NCI-H2227 (cell line): ENCODE measurements around the gene PLEKHF1.
"Not testable (repeated sequence)": the region's sequence is repeated elsewhere in the genome, so short reads cannot be mapped to it uniquely, and the experiment has no call there.

Source experiments
- DNase-seq: peaks from one replicate; lab custom pipeline; 2025; ENCODE audit not compliant: unreplicated experiment; lab: John Stamatoyannopoulos, UW

PLEKHF1 gene, protein sequence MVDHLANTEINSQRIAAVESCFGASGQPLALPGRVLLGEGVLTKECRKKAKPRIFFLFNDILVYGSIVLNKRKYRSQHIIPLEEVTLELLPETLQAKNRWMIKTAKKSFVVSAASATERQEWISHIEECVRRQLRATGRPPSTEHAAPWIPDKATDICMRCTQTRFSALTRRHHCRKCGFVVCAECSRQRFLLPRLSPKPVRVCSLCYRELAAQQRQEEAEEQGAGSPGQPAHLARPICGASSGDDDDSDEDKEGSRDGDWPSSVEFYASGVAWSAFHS

DNA sequence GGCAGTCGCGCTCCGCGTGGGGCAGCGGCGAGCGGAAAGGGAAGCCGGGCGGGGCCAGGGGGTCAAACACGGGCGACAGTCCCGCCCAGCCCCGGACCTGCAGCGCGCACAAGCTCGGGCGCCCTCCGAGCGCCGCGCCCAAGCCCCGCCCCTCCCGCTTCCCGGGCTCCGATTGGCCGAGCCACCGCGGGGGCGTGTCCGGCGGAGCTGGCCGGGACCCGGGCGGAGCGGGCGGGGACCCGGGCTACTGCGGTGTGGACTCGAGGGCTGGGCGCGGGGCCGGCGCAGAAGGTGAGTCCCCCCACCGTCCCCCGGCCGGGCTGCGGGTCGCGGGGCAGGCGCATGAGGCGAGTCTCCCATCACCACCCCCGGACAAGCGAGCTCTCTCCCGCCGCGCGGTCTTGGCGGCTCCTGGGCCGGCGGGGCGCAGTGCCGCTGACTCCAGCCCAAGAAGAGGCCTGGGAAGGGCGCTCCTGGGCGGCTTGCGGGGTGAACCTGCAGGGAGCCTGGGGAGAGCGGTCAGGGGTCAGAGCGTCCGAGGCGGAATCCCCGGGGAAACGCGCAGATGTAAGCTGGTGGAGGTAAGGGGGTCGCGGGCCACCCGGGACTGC is at the start of gene PLEKHF1:
TSS of gene PLEKHF1 (plus strand) at position 247 of the 611 bp plus-strand sequence. CDS start 8,379 bp downstream, outside the sequence.
- DNase-seq, result peak; percentile 99

DNA sequence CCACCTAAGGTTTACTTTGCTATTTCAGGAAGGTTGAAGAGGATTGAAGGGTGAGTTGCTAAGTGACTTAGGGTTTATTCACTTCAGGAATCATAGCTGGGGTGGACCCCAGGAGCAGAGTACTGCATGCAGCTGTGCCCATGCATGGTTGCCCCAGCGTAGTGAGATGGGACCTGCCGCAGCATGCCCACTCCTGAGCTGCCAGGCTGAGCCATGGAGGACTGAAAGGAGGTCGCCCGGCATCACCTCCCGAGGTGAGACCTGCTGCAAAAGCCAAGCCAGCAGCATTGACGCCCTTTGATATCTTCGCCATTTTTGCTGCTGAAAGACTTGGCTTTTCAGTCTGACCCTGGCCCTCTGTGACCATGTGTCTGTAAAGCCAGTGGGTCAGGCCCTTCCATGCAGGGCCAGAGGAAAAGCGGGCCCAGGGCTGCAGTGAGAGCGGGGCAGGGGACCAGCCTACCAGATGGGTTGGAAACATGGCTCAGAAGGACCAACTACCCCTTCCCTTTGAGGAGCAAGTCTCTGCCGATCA is 49.3 kb upstream of the PLEKHF1 start:
- no peak for DNase-seq

DNA sequence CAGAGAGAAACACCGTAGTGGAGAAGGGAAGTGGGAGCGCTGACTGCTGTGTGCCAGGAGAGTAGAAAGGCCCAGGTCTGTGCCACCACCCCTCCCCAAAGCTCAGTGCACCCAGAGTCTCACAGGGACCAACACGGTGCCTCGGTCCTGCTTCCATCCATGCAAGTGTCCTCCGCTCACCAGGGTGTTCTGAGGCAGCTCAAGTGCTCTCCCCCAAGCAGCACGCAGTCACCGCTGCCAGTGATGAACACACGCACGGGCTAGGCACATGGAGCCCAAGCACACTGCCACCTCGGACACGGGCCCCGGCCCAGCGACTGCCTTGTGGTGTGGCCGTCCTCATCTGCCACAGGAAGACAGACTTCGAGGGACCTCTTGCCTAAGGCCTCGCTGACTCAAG is 48.7 kb upstream of the PLEKHF1 start:
- no peak for DNase-seq

DNA sequence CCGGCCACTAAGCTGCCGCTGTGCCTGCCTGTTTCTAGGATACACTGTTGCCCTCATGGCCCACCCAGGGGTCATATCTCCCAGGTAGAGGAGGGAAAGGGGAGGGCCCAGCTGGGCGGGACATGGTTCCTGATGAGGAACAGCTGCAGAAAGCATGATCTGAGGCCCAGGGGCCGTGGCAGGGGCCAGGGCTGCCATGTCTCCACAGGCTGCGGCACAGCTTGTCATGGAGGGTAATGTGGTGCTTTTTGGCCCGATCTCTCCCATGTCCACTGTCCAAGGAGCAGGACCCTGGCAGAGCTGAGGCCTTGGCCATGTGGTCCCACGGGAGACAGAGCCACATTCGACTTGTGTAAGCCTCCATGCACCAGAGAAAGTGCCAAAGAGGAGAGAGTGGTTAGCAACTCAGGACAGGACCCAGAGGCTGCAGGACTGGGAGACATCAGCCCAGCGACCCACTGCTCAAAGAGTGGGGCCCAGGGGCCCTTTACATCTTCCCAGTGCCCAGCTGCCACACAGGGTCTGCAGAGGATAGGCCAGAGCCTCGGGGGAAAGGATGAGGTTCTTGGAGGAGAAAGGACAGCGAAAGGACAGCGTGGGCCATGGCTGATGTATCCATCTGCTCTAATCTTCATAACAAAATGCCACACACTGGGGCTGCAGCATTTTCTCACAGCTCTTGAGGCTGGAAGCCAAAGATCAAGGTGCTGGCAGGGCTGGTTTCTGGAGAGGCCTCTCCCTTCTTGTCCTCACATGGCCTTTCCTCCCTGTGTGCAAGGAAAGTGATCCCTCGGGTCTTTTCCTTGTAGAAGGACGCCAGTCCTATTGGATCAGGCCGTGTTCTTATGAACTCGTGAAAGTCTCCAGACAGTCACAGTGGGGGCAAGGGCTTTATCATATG is 47.6 kb upstream of the PLEKHF1 start:
- no peak for DNase-seq

DNA sequence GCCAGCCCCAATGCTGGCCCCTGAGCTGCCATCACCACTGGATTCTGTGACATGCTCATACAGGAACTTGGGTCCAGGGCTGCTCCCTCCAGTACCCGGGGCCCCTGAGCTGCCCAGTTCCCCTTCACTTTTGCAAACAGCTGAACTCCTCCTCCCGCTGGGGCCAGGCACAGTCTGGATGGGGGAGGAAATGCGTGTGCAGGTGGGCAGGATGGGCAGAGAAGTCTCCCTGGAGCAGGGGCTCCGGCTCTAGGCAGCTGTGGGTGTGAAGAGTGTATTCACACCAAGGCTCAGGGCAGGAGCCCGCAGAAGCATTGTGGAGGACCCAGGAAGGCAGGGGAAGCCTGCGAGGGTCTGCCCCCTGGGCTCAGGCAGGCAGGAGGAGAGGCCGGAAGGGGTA is 46.8 kb upstream of the PLEKHF1 start:
- DNase-seq, result no peak

DNA sequence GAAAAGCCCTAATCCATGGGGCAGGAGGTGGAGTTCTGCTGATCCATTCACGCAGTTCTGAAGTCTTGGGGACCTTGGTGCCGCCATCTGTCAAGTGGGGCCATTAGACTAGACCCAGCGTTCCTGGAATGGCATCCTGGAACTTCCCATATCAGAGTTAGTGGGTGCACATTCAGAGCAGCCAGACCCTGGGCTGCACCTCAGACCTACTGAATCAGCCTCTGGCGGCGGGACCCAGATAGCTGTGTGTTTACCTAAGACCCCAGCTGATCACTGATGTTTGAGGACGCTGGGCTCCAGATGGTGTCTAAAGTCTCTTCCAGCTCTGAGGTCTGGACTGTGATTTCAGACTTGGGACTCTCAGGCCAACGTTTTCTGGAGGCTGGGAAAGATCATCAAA is 46.4 kb upstream of the PLEKHF1 start:
- DNase-seq, result no peak

DNA sequence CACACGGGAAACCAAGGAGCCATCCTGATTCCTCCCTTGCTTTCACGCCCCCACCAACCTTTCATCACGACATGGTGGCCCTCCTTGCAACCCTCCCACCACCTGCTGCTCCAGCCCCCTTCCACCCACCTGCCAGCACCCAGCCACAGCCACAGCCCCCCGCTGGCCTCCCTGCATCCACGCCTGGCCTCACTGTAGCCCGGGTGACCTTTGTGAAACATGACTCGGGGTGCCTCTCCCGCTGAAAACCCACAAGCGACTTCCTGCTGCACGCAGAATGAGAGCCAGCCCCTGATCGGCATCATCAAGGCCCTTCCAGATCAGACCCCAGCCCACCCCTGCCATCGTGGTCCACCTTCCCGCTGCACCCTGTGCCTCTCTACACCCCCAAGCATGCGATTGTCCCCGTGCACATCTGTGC is 44.3 kb upstream of the PLEKHF1 start:
- no peak for DNase-seq

DNA sequence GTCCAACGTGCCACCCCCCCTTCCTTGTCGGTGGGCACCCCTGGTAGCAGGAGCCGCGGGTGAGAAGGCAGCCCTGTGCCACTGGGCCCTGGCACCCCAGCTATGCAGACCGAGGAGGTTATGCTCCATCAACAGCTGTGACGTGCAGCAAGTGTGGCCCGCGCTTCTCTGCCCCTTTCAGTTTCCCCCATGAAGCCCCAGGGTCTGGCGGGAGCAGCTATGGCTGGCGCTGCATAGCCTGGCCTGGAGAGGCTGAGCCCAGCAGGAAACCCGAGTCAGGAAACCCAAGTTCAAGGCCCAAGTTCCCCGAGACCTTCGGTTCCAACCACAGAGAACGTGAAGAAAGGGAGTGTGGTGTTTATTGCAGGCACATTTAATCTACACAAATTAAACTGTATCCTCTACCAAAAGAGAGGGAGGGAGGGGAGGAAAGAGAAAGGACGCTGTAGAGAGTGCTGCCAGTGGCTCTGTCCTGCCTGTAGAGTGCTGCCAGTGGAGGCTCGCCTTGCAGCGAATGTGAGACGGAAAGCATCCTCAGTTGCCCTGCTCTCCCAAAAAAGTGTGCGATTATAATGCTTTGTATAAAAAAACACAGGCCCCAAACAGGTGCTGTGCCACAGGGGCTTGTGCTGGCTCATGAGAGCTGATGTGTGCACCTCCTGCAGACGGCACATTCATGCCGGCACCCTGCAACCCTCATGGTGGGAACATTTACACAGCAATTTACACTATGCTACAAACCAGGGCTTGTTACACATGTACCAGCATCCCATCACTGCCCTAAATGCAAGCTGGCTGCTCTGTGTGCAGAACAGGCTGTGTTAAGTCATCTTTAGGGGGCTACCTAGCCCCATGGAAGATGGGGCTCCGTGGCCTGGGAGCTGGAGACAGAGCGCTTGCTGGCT is 42.8 kb upstream of the PLEKHF1 start:
- DNase-seq, result no peak

DNA sequence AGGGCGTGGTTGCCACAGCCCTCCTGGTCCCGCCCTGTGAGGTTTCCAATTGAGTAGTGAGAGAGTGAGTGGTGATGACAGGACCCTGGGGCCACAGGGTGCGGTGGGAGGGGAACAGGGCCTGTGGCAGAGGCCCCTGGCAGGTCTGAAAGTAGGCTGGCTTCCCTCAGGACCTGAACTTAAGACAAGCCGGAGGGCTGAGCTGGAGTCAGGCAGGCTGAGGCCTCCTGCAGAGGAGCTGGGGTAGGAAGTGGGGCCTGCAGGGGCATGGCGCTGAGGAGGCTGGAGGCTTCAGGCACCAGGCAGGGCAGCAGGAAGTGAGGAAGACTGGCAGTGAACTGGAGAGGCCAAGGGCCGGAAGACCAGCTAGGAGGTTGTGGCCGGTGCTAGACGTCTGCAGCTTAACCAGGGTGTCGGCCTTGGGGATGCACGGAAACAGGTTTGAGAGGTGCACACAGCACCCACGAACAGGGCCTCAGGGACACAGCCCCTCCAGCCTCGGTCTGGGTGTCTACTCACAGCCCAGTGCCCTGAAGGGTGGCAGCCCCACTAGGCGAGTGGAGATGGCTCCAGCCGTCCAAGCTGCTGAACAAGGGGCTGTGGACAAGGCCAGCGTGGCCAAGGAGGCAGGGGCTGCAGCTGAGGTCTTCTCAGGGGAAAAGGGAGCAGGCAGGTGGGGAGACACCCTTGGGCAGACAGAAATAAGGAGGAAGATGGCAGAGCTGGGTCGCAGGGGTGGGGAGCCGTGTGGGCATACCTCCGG is 41.4 kb upstream of the PLEKHF1 start:
- no peak for DNase-seq

DNA sequence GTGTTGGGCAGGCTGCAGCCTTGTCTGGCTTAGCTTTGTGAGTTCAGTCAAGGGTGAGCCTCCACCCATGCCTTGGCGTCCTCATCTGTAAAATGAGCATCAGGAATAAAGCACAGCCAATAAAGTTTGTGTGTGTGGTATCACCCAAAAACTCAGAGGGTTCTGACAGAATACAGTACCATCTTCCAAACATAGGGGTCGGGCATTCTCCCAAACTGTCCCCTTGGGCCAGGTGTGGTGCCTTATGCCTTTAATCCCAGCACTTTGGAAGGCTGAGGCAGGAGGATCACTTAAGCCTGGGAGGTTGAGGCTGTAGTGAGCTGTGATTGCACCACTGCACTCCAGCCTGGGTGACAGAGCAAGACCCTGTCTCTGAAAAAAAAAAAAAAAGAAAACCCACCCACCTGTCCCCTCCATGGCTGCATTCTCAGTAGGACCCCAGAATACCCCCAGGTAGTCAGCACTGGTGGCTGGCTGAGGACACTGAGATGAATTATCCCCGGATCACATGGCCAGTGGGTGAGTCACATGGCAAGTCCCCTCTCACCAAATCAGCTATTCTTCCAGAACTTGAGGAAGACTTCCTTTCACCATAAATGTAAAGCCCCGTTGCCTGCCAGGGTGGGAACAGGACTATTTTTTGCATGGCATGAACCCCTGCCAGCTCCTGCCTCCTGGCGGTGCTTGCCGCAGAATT is 40.6 kb upstream of the PLEKHF1 start:
- no peak for DNase-seq

DNA sequence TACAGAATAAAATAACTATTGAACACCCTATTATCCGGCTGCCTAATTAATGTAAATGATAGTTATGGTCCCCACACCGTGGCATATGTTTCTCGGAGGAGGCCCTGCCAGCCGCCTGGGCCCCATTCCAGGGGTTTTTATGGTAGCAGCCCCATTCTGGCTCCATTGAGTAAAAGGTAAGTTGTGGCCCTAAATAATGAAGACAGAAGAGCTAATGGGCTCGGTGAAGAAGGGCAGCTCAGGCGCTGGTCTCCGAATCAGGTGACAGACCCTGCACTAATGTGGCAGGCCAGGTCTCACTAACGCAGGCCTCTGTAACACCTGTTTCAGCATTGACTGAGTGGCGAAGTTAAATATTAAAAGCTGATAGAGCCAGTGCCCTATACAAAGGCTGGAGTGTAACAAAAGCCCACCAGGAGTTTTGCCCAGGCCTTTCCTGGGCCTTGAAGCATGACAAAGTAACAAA is 40.0 kb upstream of the PLEKHF1 start:
- DNase-seq, result no peak

DNA sequence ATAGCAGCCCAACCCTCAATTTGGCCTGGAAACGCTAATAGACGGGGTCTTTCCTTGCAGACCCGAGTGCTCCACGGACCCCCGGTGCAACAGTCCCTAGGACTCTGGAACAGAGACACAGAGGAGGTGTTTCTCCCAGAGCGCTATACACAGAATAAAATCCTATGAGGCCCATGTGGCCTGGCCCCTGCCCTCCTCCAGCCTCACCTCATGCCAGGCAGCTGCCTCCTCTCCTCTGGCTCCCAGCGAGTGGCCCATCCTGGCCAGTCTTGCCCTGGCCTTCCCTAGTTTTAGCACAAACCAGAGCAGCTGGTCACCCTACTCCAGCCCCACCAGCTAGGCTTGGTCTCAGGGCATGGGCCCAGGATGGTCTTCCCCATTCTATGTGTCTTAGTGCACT is 38.9 kb upstream of the PLEKHF1 start:
- no peak for DNase-seq

DNA sequence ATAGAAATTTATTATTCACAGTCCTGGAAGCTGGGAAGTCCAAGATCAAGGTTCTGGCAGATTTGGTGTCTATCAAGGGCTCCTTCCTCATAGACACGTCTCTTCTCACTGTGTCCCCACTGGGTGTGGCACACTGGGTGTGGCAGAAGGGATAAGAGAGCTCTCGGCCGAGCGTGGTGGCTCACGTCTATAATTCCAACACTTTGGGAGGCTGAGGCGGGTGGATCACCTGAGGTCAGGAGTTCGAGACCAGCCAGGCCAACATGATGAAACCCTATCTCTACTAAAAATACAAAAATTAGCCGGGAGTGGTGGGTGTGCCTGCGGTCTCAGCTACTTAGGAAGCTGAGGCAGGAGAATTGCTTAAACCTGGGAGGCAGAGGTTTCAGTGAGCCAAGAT is 38.4 kb upstream of the PLEKHF1 start:
- not testable (repeated sequence) for DNase-seq

DNA sequence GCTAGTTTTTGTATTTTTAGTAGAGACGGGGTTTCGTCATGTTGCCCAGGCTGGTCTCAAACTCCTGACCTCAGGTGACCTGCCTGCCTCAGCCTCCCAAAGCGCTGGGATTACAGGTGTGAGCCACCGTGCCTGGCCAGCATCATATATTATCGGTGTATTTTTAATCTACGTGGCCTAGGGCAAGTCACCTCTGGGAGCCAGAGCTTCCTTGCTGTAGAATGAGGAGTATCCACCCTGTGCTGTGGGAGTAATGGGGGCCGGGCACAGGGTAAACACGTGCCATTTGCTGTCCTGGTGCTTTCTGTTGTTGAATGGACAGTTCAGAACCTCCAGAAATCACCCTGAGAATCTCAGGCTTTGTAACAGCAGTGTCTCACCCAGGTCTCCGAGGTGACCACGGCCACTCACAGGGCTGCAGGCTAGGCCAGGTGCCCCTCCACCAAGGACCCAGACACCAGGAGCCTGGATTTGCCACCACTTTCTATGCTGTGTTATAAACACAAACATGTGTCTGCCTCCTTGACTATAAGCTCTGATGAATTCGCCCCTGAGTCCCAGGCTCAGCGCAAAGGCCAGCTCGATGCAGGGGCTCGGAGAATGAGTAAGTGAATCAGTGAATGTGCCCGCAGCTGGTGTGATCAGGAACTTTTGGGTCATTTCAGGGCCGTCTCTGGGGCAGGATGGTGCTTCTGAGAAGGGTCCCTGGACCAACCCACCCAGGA is 36.4 kb upstream of the PLEKHF1 start:
- DNase-seq, result no peak

DNA sequence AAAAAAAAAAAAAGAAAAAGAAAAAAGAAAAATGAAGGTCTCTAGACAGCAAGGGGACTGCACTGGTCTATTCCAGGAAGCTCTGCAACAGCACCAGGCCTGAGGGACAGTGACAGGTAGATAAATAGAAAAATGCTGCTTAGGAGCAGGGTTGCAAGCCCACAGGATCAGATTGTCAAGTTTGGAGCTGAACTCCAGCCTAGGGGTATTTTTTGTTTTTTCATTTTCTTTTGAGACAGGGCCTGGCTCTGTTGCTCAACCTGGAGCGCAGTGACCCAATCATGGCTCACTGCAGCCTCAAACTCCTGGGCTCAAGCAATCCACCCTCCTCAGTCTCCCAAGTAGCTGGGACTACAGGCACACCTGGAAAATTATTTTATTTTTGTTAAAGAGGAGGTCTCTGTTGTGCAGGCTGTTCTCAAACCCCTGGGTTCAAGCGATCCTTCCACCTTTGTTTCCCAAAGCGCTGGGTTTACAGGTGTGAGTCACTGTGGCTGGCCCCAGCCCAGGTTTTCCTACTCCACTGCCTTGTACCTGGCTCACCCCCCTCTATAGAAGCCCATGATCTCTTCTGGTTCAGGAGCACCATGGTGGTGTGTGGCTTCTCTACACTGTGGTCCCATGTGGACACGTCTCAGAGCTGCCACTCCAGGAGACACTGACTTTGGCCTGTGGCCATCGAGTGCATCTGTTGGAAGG is 35.3 kb upstream of the PLEKHF1 start:
- DNase-seq, result no peak

DNA sequence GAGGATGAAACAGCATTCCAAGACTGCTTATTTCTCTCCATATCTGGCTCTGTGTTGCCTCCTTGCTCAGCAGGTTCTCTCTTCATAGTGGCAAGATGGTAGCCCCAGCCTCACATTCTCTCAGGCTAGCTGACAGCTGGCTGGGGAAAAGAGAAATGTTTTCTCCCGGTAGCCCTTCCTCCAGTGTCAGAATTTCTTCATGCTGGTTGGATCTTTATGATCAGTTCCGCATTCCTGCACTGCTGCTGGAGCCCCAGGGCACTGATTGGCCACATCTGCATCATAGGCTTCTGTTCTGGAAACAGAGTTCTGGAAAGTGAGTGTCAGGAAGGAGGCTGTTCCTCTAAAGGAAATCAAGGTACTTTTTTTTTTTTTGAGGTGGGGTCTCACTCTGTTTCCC is 34.6 kb upstream of the PLEKHF1 start:
- DNase-seq, result no peak

DNA sequence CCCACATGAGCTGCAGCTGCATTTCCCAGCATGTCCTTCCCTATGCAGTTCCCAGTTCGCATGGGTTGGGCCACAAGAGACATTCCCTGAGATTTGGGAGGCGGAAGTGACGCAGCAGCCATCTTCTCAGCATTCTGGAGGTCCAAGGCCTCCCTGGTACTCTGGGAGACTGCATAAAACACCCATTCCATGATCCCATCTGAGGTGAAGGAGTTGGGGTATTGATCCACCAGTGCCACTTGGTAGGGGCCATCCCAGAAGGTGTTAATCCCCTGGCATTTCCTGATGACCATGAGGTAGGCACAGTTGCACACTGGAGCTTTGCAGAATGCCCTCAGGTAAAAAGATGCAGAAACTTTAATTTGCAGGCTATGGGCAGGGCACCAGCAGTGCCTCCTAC is 33.8 kb upstream of the PLEKHF1 start:
- no peak for DNase-seq

DNA sequence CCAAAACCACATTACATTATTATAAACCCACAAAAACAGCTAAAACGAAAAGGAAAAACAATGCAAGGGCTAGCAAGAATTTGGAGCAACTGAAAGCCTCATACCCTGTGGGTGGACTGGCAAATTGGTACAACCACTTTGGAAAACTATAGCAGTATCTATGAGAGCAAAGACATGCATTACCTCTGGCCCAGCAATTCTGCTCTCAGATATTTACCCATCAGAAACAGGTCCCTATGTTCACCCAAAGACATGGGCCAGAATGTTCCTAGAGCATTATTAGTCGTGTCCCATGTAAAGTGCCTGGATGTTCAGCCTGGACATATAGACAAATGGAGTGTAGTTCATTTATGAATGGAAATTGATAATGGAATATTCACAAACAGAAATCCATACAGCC is 31.3 kb upstream of the PLEKHF1 start:
- no peak for DNase-seq
